Activated T-helper 1 cell treated with anti-CD3 and anti-CD28 coated beads, Interleukin-2, amount 50 U/mL, for 16 hours (primary cell): Measurements from ENCODE around the gene PTGER2.

Source experiments
- DNase-seq, 2 donors: peaks; one replicate each; pipeline ENCODE4 v3.0.0-alpha.2; 2020; ENCODE audit warnings: low read depth in 1 of 2, low spot score in 1 of 2

Gene PTGER2

GRCh38 chr14:52369305-52369801 is 55.2 kb downstream of the PTGER2 start:
- DNase-seq = no peak

GRCh38 chr14:52370406-52370935 is 56.4 kb downstream of the PTGER2 start:
- DNase-seq = no peak

GRCh38 chr14:52377940-52378339 is 63.8 kb downstream of the PTGER2 start:
- no peak for DNase-seq
